A673 (cell line): ENCODE measurements around the gene SCYGR7.
"Not testable (repeated sequence)": the region's sequence is repeated elsewhere in the genome, so short reads cannot be mapped to it uniquely, and the experiment has no call there.

Source experiments
- EZH2 ChIP-seq: fragments of 200-600 bp; sonication (generic); IDR thresholded peaks from 2 replicates; pipeline ENCODE4 v1.6.1; 2017; ENCODE audit warnings: borderline replicate concordance, low read depth, mild to moderate bottlenecking, mixed read lengths, antibody characterized with exemption, low read length; ENCODE audit not compliant: poor library complexity, severe bottlenecking
- TF ChIP-seq, protein P1 (sequence below): fragments of 300-800, 200-600 bp; sonication (generic); conservative IDR thresholded peaks from 2 replicates; pipeline ENCODE4 v1.5.1; 2017; ENCODE audit warnings: low read depth, mild to moderate bottlenecking, antibody characterized with exemption, low read length, moderate library complexity, mixed read lengths

- TF ChIP-seq, protein P1, sequence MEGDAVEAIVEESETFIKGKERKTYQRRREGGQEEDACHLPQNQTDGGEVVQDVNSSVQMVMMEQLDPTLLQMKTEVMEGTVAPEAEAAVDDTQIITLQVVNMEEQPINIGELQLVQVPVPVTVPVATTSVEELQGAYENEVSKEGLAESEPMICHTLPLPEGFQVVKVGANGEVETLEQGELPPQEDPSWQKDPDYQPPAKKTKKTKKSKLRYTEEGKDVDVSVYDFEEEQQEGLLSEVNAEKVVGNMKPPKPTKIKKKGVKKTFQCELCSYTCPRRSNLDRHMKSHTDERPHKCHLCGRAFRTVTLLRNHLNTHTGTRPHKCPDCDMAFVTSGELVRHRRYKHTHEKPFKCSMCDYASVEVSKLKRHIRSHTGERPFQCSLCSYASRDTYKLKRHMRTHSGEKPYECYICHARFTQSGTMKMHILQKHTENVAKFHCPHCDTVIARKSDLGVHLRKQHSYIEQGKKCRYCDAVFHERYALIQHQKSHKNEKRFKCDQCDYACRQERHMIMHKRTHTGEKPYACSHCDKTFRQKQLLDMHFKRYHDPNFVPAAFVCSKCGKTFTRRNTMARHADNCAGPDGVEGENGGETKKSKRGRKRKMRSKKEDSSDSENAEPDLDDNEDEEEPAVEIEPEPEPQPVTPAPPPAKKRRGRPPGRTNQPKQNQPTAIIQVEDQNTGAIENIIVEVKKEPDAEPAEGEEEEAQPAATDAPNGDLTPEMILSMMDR = not testable (repeated sequence)
- not testable (repeated sequence) for TF ChIP-seq EZH2
Measured at GRCh38 chr2:227722821-227723220, 5.3 kb upstream of the SCYGR7 start.
